Calu3 (cell line): ENCODE data around the gene FGF5. TPM values are rescaled to one million over a fixed set of nuclear protein-coding genes. Genes with fewer than 3 reads are reported as not detected.

Source experiments
- BruUV-seq: library from RNA; stranded (reverse); fragments of 400-500 nt; replicated peaks from 2 replicates; lab custom pipeline; 2021; lab: Mats Ljungman, UMichigan
- CTCF ChIA-PET: fragments of 300-600 bp; sonication (Branson Sonifier 250); formaldehyde crosslinking; loops from one replicate; lab custom pipeline; 2022; ENCODE audit warnings: antibody characterized with exemption; lab: Charles Lee
- DNase-seq: peaks from one replicate; pipeline ENCODE4 v3.0.0; 2022
- H3K27ac Mint-ChIP-seq: one replicate; pipeline ENCODE4 v1.8.0; 2022; ENCODE audit warnings: mixed read lengths; ENCODE audit not compliant: unreplicated experiment
- H3K27me3 Mint-ChIP-seq: one replicate; pipeline ENCODE4 v1.8.0; 2022; ENCODE audit warnings: mixed read lengths; ENCODE audit not compliant: unreplicated experiment
- H3K36me3 Mint-ChIP-seq: one replicate; pipeline ENCODE4 v1.8.0; 2022; ENCODE audit warnings: mild to moderate bottlenecking, moderate library complexity, mixed read lengths; ENCODE audit not compliant: insufficient read depth, unreplicated experiment
- H3K4me1 Mint-ChIP-seq: one replicate; pipeline ENCODE4 v1.8.0; 2022; ENCODE audit warnings: mild to moderate bottlenecking, low read depth, mixed read lengths; ENCODE audit not compliant: unreplicated experiment
- H3K4me3 Mint-ChIP-seq: one replicate; pipeline ENCODE4 v1.8.0; 2022; ENCODE audit warnings: mild to moderate bottlenecking, low read depth, moderate library complexity, mixed read lengths; ENCODE audit not compliant: unreplicated experiment
- H3K9me3 Mint-ChIP-seq: one replicate; pipeline ENCODE4 v1.8.0; 2022; ENCODE audit warnings: low read depth, mixed read lengths; ENCODE audit not compliant: unreplicated experiment
- intact Hi-C: fragments of 100-400 bp; cut with micrococcal nuclease; formaldehyde crosslinking; loops from one replicate; pipeline ENCODE4 v1.10.0; 2022; ENCODE audit not compliant: unreplicated experiment
- total RNA-seq: library from RNA; stranded (reverse); gene quantifications from 2 replicates; pipeline ENCODE4 v1.2.3, GENCODE V29; 2022
- TF ChIP-seq, protein P1 (sequence below): fragments of 200-600 bp; IDR thresholded peaks from one replicate; pipeline ENCODE4 v1.8.0; 2022; ENCODE audit warnings: antibody characterized with exemption; ENCODE audit not compliant: unreplicated experiment

Gene FGF5
- total RNA-seq, 1 experiment from 2014 or later: 0.50 TPM

DNA sequence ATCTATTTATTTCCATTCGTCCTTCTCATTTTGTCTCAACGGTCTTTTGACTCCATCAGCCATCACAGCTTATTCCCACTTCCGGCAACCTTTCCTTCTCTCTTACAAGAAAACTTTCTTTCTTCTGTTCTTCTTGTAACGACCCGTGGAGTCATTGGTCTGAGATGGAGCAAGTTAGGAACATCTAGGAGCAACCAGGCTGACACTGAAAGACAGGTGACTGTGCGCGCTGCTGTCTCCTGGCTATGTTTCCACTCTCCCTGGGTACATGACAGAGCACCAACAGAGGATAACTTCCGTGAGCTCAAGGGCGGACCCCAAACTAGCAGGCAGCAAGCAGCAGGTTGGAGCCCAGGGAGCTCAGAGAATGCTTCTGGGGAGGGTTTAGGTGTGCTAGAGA is 2.5 kb downstream of the FGF5 start:
- Mint-ChIP-seq H3K4me1 (no peaks in the 10 kb centered on the region), H3K4me3 (no peak overlapping the region), H3K36me3 (peaks cover 16% of the 10 kb centered on the region), H3K27me3 (peaks cover 19% of the 10 kb centered on the region), H3K27ac (no peak overlapping the region), H3K9me3 (no peaks in the 10 kb centered on the region)
- intact Hi-C loops: no loop called here
- CTCF ChIA-PET: no interaction called here
- TF ChIP-seq, protein P1, sequence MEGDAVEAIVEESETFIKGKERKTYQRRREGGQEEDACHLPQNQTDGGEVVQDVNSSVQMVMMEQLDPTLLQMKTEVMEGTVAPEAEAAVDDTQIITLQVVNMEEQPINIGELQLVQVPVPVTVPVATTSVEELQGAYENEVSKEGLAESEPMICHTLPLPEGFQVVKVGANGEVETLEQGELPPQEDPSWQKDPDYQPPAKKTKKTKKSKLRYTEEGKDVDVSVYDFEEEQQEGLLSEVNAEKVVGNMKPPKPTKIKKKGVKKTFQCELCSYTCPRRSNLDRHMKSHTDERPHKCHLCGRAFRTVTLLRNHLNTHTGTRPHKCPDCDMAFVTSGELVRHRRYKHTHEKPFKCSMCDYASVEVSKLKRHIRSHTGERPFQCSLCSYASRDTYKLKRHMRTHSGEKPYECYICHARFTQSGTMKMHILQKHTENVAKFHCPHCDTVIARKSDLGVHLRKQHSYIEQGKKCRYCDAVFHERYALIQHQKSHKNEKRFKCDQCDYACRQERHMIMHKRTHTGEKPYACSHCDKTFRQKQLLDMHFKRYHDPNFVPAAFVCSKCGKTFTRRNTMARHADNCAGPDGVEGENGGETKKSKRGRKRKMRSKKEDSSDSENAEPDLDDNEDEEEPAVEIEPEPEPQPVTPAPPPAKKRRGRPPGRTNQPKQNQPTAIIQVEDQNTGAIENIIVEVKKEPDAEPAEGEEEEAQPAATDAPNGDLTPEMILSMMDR: no peak
- no peak for DNase-seq
- BruUV-seq: no TSS peak

- BruUV-seq: no TSS peak
- H3K27ac Mint-ChIP-seq: no peak overlapping the region
- DNase-seq: no peak
- peaks cover 16% of the 10 kb centered on the region for H3K36me3 Mint-ChIP-seq
- CTCF ChIA-PET: no interaction called here
- H3K9me3 Mint-ChIP-seq: no peaks in the 10 kb centered on the region
- intact Hi-C loops: no loop called here
- TF ChIP-seq, protein P1: no peak
- no peaks in the 10 kb centered on the region for H3K4me1 Mint-ChIP-seq
- peaks cover 19% of the 10 kb centered on the region for H3K27me3 Mint-ChIP-seq
- no peak overlapping the region for H3K4me3 Mint-ChIP-seq
Observed at GRCh38 chr4:80270321-80270720, 3.9 kb downstream of the FGF5 start.

DNA sequence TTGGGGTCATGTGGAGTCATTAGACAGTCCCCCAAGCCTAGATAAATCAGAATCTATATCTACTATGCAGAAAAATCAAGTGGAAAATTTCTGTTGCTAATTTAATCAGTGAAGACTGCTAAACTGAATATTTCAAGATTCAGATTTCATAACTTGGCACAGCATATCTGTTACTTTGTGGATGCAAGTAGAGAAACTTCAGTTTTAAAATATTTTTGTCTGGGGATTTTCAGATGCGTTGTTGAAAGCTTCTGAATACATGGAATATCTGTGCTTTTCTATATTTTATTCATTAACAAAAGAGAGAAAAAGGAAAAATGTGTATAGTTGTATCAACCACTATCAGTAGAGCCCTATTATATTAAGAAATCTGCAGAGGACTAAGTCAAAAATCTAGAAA is 4.4 kb downstream of the FGF5 start:
- BruUV-seq: no TSS peak
- no peaks in the 10 kb centered on the region for H3K4me1 Mint-ChIP-seq
- no peak for DNase-seq
- H3K9me3 Mint-ChIP-seq: no peaks in the 10 kb centered on the region
- no peak overlapping the region for H3K4me3 Mint-ChIP-seq
- peaks cover 11% of the 10 kb centered on the region for H3K36me3 Mint-ChIP-seq
- H3K27me3 Mint-ChIP-seq: peaks cover 19% of the 10 kb centered on the region
- CTCF ChIA-PET: no interaction called here
- H3K27ac Mint-ChIP-seq: no peak overlapping the region
- intact Hi-C loops: no loop called here
- TF ChIP-seq, protein P1: no peak

DNA sequence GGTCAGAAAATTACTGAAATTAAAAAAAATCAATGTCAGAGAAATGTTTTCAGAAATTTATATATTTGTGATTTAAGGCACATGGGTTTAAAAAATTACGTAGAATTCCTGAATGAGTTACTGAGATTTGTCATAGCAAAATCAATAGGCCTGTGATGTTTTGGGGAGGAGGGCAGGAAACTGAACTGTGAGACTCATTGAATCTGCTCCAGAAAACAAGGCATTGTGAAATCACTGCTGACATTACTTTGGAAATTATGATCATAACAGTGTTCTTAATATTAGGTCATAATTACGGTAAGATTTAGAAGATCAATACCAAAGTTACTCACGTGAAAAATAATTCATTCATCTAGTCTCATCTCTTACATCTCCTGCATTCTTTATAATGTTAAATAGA is 5.3 kb downstream of the FGF5 start:
- Mint-ChIP-seq H3K36me3 (peaks cover 2% of the 10 kb centered on the region), H3K9me3 (no peaks in the 10 kb centered on the region), H3K4me3 (no peak overlapping the region), H3K27me3 (peaks cover 11% of the 10 kb centered on the region), H3K4me1 (no peaks in the 10 kb centered on the region), H3K27ac (no peak overlapping the region)
- TF ChIP-seq, protein P1: no peak
- DNase-seq: no peak
- intact Hi-C loops: no loop called here
- BruUV-seq: no TSS peak
- CTCF ChIA-PET: no interaction called here
